OCI-LY7 (cell line): ENCODE measurements around the gene CTNNA1.

Source experiments
- EZH2phosphoT487 ChIP-seq: fragments of 200-600 bp; sonication (generic); IDR thresholded peaks from 2 replicates; pipeline ENCODE4 v1.6.1; 2018; ENCODE audit warnings: low read depth, borderline replicate concordance, mild to moderate bottlenecking, mixed run types, antibody characterized with exemption, low read length, moderate library complexity, mixed read lengths
- TF ChIP-seq, protein P1 (sequence below): fragments of 200-600 bp; sonication (generic); conservative IDR thresholded peaks from 2 replicates; pipeline ENCODE4 v1.5.1; 2014; ENCODE audit warnings: mild to moderate bottlenecking, antibody characterized with exemption, low read length, moderate library complexity, mixed read lengths

DNA sequence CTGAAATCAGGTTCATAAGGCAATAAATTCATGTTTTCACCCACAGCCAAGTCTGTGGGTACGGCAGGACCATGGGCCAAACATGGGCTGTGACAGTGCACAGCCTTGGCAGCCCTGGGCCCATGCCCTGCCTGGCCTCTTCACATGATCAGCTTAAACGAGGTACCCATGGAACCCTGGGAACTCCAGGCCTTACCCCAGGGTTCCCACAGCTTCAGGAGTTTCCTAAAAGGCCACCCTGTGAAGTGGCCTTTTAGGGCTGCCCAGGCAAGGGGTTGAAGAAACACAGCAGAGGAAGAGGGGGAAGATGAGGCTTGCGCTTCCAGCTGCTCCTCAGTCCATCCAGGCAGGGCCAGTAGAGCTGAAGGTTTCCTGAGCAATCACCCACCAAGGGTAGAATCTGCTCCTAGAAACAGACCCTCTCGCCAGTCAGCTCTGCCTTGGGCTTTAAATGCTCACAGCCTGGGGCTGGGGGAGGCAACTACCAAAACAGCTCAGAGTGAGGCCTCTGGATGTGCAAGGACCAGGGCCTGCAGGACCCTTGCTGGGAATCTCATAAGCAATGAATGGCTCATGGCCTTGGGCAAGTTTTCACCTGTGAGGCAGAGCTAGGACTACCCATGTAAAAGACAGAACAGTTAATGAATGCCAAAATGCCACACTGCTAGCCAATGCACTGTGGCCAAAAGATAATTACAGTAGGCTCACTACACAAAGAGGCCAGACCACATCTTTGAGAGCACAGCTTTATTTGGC is 201.2 kb downstream of the CTNNA1 start:
- TF ChIP-seq, protein P1, sequence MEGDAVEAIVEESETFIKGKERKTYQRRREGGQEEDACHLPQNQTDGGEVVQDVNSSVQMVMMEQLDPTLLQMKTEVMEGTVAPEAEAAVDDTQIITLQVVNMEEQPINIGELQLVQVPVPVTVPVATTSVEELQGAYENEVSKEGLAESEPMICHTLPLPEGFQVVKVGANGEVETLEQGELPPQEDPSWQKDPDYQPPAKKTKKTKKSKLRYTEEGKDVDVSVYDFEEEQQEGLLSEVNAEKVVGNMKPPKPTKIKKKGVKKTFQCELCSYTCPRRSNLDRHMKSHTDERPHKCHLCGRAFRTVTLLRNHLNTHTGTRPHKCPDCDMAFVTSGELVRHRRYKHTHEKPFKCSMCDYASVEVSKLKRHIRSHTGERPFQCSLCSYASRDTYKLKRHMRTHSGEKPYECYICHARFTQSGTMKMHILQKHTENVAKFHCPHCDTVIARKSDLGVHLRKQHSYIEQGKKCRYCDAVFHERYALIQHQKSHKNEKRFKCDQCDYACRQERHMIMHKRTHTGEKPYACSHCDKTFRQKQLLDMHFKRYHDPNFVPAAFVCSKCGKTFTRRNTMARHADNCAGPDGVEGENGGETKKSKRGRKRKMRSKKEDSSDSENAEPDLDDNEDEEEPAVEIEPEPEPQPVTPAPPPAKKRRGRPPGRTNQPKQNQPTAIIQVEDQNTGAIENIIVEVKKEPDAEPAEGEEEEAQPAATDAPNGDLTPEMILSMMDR: no peak
- no peak for TF ChIP-seq EZH2phosphoT487
